Astrocyte of the spinal cord (primary cell): ENCODE results near the gene ADGRD2.

Experiments used
- DNase-seq: peaks from one replicate; pipeline ENCODE4 v3.0.0; 2011; ENCODE audit warnings: low read depth, low spot score
- H3K4me3 ChIP-seq: 2 replicates; pipeline ENCODE4 v1.5.1; 2011; ENCODE audit warnings: low read depth, mild to moderate bottlenecking, low read length, moderate library complexity
- CTCF ChIP-seq: IDR thresholded peaks from 2 replicates; pipeline ENCODE4 v1.5.1; 2012; ENCODE audit warnings: low read depth, mild to moderate bottlenecking, low read length, inconsistent platforms
- in situ Hi-C: cut with HindIII; loops from 2 replicates; pipeline ENCODE4 v1.10.0; 2017; ENCODE audit warnings: low sequenced_read_pairs

The ADGRD2 gene

DNA sequence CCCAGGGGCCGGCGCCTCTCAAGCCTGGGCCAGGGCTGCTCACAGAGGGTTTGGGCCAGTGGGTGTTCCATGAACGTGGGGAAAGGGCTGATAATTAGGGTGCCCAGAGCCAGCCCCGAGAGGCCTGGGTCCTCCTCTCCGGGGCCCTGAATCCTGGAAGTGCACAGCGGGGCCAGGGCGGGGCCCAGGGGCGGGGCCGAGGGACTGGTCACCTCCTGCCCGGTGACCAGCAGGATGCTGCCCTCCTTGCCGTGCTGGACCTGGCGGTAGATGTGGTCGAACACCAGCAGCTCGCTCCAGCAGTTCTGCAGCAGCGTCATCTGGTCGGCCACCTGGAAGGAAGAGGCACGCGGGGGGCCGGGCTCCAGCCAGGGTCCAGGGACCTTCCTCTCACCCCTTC lies 42.6 kb downstream of the ADGRD2 start:
- no peak for TF ChIP-seq CTCF
- no peak for DNase-seq
- no peak overlapping the region for H3K4me3 ChIP-seq
- in situ Hi-C loops = no loop called here

GRCh38 chr9:124493218-124493617 lies 43.0 kb downstream of the ADGRD2 start:
- DNase-seq = no peak
- in situ Hi-C loops = no loop called here
- no peak for TF ChIP-seq CTCF
- H3K4me3 ChIP-seq = no peak overlapping the region

GRCh38 chr9:124493794-124494479 lies 43.7 kb downstream of the ADGRD2 start:
- DNase-seq = no peak
- no peak for TF ChIP-seq CTCF
- in situ Hi-C loops = no loop called here
- H3K4me3 ChIP-seq = no peak overlapping the region

GRCh38 chr9:124495126-124496074 lies 45.1 kb downstream of the ADGRD2 start:
- H3K4me3 ChIP-seq = no peak overlapping the region
- TF ChIP-seq CTCF = no peak
- in situ Hi-C loops = no loop called here
- no peak for DNase-seq

- no peak for DNase-seq
- no peak for TF ChIP-seq CTCF
- in situ Hi-C loops = no loop called here
These were observed 45.8 kb downstream of the ADGRD2 start for GRCh38 chr9:124496075-124496449.

GRCh38 chr9:124496463-124496862 lies 46.2 kb downstream of the ADGRD2 start:
- no peak for TF ChIP-seq CTCF
- H3K4me3 ChIP-seq = no peak overlapping the region
- in situ Hi-C loops = no loop called here
- no peak for DNase-seq

More at GRCh38 chr9:124496075-124496449, 45.8 kb downstream of the ADGRD2 start:
- H3K4me3 ChIP-seq = no peak overlapping the region
